RWPE1 (cell line): ENCODE data around the gene MED15.

Experiments used
- CTCF ChIA-PET: fragments of 350-600 bp; sonication (Branson Sonifier 250); formaldehyde crosslinking; extraction: SDS; loops from one replicate; lab custom pipeline; 2021; lab: Yijun Ruan, JAX
- POLR2A ChIA-PET: fragments of 400-600 bp; formaldehyde crosslinking; extraction: SDS; loops from one replicate; lab custom pipeline; 2020; ENCODE audit warnings: antibody characterized with exemption; ENCODE audit not compliant: low non-redundant PET; lab: Yijun Ruan, JAX
- DNase-seq: peaks from one replicate; pipeline ENCODE4 v3.0.0; 2012; ENCODE audit warnings: low spot score
- H3K27ac ChIP-seq: fragments of 450-650 bp; 2 replicates; pipeline ENCODE4 v1.5.1; 2017
- CTCF ChIP-seq: fragments of 450-650 bp; conservative IDR thresholded peaks from 2 replicates; pipeline ENCODE4 v1.5.1; 2017; ENCODE audit warnings: low read depth, mild to moderate bottlenecking

Gene MED15

GRCh38 chr22:20632082-20632481, 124.7 kb downstream of the MED15 start:
- H3K27ac ChIP-seq, result no peak overlapping the region
- no peak for DNase-seq
- ChIA-PET POLR2A (no interaction called here), CTCF (no interaction called here)
- TF ChIP-seq CTCF, result no peak

GRCh38 chr22:20632518-20632917, 125.1 kb downstream of the MED15 start:
- H3K27ac ChIP-seq, result no peak overlapping the region
- DNase-seq, result no peak
- ChIA-PET CTCF (interaction anchor here (0.6 kb wide), 1 partner anchor 213 kb away, joined by 6 read pairs; no protein-coding TSS in a partner anchor), POLR2A (no interaction called here)
- TF ChIP-seq CTCF, result no peak

- POLR2A ChIA-PET, result no interaction called here
- TF ChIP-seq CTCF, result no peak
- no peak overlapping the region for H3K27ac ChIP-seq
- no peak for DNase-seq
- CTCF ChIA-PET, result interaction anchor here (0.5 kb wide), 1 partner anchor 216 kb away, joined by 3 read pairs; no protein-coding TSS in a partner anchor
Measured at GRCh38 chr22:20634560-20635226, 127.3 kb downstream of the MED15 start.

GRCh38 chr22:20635227-20635591, 127.8 kb downstream of the MED15 start:
- no peak for TF ChIP-seq CTCF
- no peak overlapping the region for H3K27ac ChIP-seq
- DNase-seq, result no peak
- CTCF ChIA-PET, result no interaction called here
- POLR2A ChIA-PET, result no interaction called here

- CTCF ChIA-PET, result no interaction called here
- no peak for DNase-seq
- POLR2A ChIA-PET, result no interaction called here
Measured at GRCh38 chr22:20636075-20636812, 128.8 kb downstream of the MED15 start.

GRCh38 chr22:20636945-20637344, 129.5 kb downstream of the MED15 start:
- CTCF ChIA-PET, result no interaction called here
- no peak for TF ChIP-seq CTCF
- H3K27ac ChIP-seq, result no peak overlapping the region
- DNase-seq, result no peak
- POLR2A ChIA-PET, result no interaction called here

More at GRCh38 chr22:20636075-20636812, 128.8 kb downstream of the MED15 start:
- no peak for TF ChIP-seq CTCF
- no peak overlapping the region for H3K27ac ChIP-seq
